HUDEP-2 (cell line): ENCODE data around the gene SNX14.
"Not testable (repeated sequence)": the region's sequence is repeated elsewhere in the genome, so short reads cannot be mapped to it uniquely, and the experiment has no call there.

Experiments
- DNase-seq, 76 experiments: peaks; one replicate each; lab custom pipeline; 2025; ENCODE audit not compliant: unreplicated experiment in 76 of 76; lab: John Stamatoyannopoulos, UW

Gene SNX14

DNA sequence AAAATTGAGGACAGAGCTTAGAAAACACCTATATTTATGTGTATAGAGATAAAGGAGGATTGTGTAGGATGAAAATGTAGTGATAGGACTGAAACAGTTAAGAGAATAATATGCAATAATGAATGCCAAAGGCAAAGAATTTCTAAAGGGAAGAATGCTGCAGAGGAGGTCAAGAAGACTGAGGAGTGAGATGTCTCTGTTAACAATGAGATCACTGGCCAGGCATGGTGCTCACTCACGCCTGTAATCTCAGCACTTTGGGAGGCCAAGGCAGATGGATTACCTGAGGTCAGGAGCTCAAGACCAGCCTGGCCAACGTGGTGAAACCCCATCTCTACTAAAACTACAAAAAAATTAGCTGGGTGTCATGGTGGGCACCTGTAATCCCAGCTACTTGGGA is 69.4 kb downstream of the SNX14 start:
- not testable (repeated sequence) for DNase-seq

DNA sequence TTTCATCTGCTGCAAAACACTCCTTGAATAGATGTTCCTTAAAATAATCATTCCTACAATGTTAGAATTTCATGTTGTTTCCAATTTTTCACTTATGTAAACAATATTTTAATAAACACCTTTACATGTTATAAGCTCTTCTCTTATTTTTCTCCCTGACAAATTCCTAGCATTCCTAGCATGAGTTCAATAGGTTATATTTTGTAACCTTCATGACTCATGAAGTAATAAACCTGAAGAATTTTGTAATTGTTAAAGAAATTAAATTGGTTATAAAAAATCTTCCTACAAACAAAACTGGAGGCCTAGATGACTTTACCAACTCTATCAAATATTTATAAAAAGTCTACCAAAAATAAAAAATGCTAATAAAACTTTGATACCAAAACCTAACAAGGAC is 77.5 kb downstream of the SNX14 start:
- DNase-seq = no peak

DNA sequence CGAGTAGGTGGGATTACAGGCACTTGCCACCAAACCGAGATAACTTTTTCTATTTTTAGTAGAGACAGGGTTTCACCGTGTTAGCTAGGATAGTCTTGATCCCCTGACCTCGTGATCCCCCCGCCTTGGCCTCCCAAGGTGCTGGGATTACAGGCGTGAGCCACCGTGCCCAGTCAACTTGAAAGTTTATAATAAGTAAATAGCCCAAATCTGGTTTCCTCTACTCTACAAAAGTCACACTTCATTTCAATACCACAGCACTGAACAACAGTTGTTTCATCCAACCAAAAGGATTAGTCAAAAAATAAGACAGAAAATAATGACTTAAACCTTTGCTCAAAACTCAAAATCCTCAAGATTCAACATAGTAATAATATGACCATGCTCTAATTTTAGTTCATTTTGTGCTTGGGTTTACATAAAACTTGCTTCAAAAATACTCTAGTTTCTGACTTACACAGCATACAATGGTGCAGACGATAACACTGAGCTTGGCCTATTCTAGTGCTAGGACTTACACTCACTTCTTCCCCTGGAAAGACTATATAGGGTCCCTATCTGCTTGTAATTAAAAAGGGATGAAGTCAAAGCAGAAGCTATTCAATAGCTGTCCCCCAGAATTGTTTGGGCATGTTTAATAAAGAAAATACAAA is 87.1 kb downstream of the SNX14 start:
- no peak for DNase-seq

DNA sequence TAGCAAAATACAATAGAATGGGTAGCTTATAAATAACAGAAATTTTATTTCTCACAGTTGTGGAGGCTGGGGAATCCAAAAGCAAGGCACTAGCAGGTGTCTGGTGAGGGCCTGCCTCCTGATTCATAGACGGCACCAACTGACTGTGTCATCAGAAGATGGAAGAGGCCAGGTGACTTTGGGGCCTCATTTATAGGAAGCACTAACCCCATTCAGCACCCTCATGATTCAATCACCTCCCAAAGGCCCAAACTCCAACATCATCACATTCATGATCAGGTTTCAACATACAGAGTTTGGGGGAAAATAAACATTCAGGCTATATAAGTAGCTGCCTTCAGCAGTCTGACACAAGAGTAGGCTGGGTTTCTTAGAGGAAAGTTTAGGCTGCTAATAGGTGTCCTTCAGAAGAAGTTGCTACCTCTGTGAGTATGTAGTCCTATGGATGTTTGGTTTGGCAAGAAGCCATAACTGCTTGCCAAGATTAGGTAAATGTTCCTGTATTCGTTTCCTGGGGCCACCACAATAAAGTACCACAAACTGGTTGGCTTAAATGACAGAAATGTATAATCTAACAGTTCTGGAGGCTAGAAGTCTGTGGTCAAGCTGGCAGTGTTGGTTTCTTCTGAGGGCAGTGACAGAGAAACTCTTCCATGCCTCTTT is 94.9 kb downstream of the SNX14 start:
- no peak for DNase-seq

DNA sequence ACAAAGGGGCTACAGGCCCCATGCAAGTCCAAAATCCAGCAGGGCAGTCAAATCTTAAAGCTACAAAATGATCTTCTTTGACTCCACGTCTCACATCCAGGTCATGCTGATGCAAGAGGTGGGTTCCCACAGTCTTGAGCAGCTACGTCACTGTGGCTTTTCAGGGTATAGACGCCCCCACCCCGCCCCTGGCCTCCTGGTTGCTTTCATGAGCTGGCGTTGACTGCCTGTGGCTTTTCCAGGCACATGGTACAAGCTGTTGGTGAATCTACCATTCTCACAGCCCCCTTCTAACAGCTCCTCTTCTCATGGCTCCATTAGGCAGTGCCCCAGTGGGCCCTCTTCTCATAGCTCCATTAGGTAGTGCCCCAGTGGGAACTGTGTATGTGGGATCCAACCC is 96.8 kb downstream of the SNX14 start:
- no peak for DNase-seq

DNA sequence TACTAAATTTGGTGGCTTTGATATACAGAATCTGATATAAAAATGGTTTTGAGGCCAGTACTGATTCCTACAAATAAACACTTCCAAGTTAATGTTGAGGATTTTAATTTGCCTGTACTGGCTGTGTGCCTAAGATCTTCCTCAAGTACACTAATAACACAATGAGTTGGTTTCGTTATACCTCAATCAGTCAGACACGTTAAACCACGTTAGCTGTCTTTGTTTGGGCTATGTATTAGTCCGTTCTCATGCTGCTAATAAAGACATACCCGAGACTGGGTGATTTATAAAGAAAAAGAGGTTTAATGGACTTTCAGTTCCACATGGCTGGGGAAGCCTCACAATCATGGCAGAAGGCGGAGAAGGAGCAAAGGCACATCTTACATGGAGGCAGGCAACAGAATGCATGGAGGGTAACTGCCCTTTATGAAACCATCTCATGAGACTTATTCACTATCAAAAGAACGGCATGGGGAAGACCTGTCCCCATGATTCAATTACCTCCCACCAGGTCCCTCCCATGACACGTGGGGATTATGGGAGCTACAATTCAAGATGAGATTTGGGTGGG is 97.6 kb downstream of the SNX14 start:
- no peak for DNase-seq

DNA sequence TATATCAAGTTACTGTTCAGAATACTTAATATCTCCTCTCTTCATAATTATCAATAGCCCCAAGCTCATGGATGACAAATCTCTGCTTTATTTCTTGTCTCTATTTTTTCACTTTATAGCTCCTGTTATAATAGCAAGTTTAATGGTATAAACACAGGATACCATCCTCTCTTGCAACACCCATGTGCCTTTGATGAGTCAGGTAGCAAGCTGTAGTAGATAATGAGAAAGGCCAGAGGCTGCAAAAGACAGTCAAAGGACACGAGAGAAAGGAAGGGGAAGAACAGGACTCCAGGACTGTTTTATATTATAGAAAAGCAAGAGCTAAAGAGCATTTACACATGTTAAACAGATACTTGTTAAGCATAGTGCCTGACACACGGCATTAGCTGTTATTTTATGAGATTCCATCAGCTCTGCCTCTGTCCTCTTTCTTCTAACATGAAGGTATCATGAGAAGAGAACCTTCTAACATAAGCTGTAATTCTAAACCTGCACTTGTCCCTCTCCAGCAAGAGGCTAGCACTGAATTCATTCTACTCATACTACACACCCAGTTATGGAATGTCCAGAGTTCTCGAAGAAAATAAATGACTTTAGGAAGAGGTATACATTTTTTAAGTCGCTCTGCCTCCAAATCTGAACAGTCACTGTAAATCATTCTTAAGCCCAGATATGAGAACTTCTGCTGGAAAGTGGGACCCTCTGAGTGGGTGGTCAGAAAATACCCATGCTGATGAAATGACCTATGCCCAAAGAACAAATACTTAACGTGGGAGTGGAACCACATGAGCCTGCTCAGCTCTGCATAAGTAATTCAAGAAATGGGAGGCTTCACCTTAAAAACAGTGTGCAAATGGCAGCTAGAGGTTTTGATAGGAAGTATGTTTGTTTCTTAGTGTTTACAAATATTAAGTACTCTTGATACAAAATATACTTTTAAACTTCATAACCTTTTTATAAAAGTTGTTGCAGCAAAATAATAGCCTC is 98.8 kb downstream of the SNX14 start:
- no peak for DNase-seq

DNA sequence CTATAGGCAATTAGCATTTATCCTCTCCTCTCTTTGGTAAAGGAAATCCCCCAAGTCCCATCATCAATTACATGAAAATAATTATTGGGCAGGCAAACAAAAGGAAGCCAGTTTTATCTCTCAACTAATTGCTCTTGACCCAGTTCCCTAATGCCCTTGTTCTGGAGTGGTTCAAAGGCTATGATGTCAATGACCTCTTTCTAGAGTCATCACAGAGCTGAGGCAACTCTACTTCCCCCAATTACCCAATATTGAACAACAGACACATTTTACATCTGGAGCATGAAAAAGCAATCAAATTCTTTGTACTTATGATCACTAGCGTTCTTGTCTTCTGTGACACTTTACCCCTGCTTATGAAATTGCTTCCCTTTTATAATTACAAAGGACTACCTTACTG is 100.3 kb downstream of the SNX14 start:
- no peak for DNase-seq

DNA sequence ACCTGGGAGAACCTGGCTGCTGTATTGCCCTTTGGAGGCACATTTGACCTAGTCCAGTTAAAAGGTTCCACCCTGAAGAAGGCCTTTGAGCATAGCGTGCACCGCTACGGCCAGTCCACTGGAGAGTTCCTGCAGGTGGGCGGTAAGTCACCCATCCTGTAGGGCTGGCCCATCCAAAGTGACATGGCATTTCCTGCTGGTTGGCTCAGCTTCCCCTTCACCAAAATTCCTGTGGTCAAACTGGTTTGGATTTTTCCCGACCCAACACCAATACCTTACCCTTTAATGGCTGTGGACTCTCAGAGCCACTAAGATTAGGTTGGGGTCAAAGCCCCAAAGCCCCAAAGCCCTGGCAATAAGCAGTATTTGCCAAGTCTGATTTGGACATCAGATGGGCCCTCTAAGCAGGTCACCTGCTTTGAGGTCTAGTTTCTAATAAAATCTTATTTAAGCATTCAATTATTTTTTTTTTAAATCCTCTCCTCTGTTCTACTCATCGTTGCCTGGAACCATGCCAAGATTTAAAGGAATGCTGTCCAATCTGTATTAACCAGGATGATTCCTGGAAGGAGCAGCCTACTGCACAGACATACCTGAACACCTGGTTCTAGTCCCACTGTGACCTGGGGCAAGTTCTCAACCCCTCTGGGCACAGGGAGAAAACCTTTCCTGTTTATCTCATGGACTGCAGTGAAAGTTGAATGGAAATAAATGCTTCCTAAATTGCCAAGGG is 103.0 kb downstream of the SNX14 start:
- DNase-seq = no peak

DNA sequence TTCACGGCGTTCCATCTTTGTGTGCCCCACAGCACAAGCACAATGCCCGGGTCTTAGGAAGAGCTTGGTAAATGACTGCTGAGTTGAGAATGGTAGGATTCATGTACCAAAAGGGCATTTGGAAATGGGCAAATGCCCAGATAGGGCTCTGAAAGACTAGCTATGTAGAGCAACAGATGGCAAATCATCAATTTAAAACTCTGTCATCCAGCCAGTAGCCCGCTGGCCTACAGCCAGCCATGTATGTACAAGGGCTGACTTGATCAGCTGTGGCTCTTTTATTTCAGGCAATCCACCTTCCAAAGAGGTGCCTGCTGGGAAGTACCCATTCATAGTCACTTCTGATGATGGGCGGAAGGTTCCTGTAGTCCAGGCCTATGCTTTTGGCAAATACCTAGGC is 108.7 kb downstream of the SNX14 start:
- peak in 21 of 76 experiments; percentile 3 to 62 (median 24) for DNase-seq

DNA sequence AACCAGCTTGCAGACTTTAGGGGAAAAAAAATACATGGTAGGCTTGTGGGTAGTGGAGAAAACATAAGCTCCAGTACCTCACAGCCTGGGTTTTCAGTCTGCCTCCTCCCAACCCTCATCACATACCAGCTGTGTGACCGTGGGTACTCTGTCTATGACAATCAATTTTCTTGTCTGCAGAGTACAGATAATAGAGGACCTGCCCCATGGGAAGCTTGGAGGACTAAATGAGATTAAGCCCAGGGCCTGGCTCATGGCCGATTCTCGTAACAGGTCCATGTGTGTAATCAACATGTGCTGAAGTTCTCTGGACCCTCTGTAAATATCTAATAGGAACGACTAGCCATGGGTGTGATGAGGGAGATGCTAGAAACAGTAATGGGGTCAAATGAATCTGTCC is 109.8 kb downstream of the SNX14 start:
- DNase-seq = peak in 67 of 76 experiments; percentile 10 to 92 (median 64)

DNA sequence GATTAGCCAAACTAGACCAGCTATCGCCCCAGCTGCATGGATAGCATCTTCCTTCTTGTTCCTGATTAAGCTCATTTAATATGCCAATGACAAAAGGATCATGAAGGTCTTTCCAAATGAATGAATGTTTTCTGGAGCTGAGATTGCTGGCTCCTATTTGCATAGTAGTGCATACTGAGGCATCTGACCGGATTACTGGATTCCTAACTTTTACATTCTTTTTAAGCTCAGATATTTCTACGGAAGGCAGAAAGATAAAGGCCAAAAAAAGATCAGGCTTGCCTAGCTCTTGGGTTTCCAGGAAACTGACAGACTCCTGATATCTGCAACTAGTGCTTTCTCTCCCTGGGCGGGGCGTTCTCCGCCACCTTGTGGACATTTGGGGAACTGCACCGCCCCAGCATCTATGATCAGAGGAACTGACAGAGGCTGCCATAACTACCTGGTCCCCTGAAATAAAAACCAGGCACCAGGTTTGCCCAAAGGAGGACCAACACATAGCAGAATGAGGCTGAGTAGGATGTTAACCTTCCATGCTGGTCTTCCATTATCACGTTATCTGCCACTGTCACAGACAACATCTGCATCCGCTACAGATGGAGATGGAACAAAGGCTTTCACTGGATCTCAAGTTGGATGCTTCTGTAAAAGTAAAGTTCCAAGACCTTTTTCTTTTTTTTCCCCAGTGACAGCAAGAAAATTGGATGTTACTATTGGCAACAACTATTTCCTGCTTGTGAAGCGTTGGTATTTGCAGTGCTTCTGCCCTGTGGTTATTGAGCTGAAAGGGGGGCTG is 110.6 kb downstream of the SNX14 start:
- peak in 73 of 76 experiments; percentile 23 to 90 (median 71) for DNase-seq

DNA sequence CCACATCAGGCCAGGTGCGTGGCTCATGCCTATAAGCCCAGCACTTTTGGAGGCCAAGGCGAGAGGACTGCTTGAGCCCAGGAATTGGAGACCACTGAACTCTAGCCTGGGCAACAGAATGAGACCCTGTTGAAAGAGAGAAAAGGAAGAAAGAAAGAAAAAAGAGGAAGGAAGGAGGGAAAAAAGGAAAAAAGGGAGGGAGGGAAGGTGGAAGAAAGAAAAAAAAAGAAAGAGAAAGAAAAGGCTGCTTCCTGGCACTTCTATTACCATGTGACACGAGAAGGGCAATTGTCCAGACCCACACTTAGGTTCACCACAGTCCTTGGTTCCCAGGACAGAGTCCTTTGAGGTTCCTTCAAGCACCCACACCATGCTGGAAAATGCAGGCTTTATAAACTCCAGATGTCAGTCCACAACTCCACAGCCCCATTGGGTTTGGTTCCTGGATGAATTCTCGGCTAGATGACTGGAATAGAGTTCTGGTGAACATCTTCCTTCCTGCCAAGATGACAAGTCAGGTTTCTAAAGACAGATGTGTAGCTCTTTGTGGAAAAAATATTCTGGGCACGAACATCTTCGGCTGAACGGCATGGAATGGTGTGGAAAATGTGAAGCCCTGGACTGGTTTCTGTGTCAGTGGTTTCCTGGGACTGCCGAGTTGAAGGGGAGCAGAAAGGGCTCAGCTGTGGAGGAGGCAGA is 111.3 kb downstream of the SNX14 start:
- no peak for DNase-seq

DNA sequence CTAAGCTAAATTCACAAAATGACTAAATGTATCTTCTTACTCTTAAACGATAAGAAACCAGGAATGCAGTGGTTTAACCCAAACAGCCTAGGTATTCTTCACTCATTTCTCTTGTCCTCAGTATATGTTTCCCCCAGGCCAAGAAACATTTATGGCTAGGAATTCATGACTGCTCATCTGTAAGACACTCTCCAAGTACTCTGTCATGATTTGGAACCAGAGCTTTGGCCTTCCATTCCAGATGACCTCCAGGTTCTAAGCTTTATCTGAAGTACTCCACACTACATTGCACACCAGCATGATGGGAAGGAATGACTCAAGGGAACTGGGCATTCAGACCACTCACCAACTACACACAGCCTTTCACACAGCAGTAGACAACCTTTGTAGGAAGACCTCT is 114.5 kb downstream of the SNX14 start:
- DNase-seq = no peak

DNA sequence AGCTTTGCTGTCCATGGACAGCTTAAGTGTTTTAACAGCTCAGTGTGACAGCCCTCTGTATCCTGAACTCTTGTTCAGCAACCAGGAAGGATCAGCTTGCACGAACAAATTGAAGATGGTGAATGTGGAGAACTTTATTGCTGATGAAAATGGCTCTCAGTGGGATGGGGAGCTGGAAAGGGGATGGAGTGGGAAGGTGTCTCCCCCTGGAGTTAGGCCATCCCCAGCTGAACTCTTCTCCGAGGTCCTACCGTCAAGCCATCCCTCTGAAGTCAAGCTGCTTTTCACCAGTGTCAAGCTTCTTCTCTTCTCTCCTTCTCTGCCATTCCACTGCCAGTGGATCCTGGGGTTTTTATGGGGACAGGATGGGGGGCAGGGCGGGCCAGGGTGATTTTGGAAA is 117.1 kb downstream of the SNX14 start:
- DNase-seq = no peak

DNA sequence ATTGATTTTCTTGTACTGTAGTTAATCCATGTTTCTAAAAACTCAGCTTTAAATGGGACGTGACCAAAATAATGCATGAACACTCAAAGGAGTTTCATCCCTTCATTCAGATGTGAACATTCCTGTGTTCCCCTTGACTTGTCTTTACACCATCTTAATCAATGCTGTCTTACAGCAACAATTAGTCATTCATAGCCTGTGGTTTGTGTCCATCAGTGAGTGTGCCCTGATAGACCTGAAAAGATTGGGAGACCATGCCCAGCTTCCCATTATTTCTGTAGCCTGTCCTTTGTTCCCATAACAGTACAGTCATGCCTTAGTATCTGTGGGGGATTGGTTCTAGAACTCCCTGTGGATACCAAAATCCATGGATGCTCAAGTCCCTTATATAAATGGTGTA is 119.9 kb downstream of the SNX14 start:
- DNase-seq = no peak

DNA sequence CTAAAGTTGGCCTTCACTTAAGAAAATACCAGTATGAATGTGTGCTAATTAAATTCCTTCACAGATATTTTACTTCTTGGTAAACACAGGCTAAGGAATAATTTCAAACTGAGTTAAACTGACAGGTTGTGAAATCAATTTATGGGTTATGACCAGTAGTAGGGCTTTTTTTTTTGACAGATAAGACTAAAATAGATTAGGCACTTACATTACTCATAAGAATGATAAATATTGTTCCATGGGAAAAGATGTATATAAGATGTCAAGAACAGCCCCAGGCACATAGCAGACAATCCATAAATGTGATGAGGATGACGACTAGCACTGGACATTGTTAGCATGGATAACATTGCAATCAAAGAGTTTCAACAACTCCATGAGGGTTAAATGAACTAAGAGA is 120.9 kb downstream of the SNX14 start:
- DNase-seq = no peak

DNA sequence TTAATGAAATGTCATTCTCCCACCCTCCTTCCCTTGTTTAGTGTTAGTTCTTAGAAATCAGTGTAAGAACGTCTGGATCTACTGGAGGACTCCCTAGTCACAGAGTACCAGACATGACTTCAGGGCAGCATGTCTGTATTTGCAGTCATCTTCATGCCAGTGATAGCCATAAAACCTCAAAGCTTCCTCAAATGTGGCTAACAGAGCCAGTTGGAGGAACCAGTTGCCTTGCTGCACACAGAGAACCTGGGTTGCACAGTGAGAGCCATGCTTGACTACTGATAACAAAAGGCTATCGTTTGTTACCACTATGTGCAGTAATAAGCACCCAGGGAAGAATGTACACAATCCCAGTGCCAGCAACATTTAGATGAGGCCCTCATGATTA is 123.6 kb downstream of the SNX14 start:
- DNase-seq = no peak
